Hepatocyte (in vitro differentiated cells): ENCODE measurements around the gene CYP2C19. TPM values are rescaled to one million over a fixed set of nuclear protein-coding genes. Genes with fewer than 3 reads are reported as not detected.
"Not testable (repeated sequence)": the region's sequence is repeated elsewhere in the genome, so short reads cannot be mapped to it uniquely, and the experiment has no call there.

Source experiments
- DNase-seq: peaks from one replicate; pipeline ENCODE4 v3.0.0-alpha.2; 2016; ENCODE audit warnings: low spot score
- H2AFZ ChIP-seq: fragments of 200-600 bp; sonication (generic); 2 replicates; pipeline ENCODE4 v1.6.0; 2016; ENCODE audit warnings: antibody characterized with exemption, mild to moderate bottlenecking
- H3K27ac ChIP-seq: fragments of 200-600 bp; sonication (generic); 2 replicates; pipeline ENCODE4 v1.5.1; 2016; ENCODE audit warnings: mild to moderate bottlenecking
- H3K27me3 ChIP-seq: fragments of 200-600 bp; sonication (generic); 2 replicates; pipeline ENCODE4 v1.6.1; 2016
- H3K36me3 ChIP-seq: fragments of 200-600 bp; sonication (generic); replicated peaks from 2 replicates; pipeline ENCODE4 v1.5.1; 2016; ENCODE audit warnings: low read depth; ENCODE audit not compliant: insufficient read depth
- H3K4me1 ChIP-seq: fragments of 200-600 bp; sonication (generic); 2 replicates; pipeline ENCODE4 v1.5.1; 2016; ENCODE audit warnings: mild to moderate bottlenecking, moderate library complexity; ENCODE audit not compliant: insufficient read depth
- H3K4me2 ChIP-seq: fragments of 200-600 bp; sonication (generic); 2 replicates; pipeline ENCODE4 v1.6.0; 2016
- H3K4me3 ChIP-seq: fragments of 200-600 bp; sonication (generic); 2 replicates; pipeline ENCODE4 v1.5.1; 2016; ENCODE audit warnings: mild to moderate bottlenecking
- H3K79me2 ChIP-seq: fragments of 200-600 bp; sonication (generic); 2 replicates; pipeline ENCODE4 v1.6.0; 2017; ENCODE audit warnings: mild to moderate bottlenecking
- H3K9me2 ChIP-seq: fragments of 200-600 bp; sonication (generic); replicated peaks from 2 replicates; pipeline ENCODE4 v1.6.0; 2017; ENCODE audit warnings: mild to moderate bottlenecking; ENCODE audit not compliant: insufficient read depth
- H3K9me3 ChIP-seq: fragments of 200-600 bp; sonication (generic); 2 replicates; pipeline ENCODE4 v1.5.1; 2016; ENCODE audit warnings: low read depth, mild to moderate bottlenecking
- H4K20me1 ChIP-seq: fragments of 200-600 bp; sonication (generic); 2 replicates; pipeline ENCODE4 v1.6.0; 2016; ENCODE audit warnings: mild to moderate bottlenecking; ENCODE audit not compliant: insufficient read depth, poor library complexity, severe bottlenecking
- CTCF ChIP-seq: fragments of 200-600 bp; sonication (generic); IDR thresholded peaks from 2 replicates; pipeline ENCODE4 v1.5.1; 2016; ENCODE audit warnings: antibody characterized with exemption, mild to moderate bottlenecking; ENCODE audit not compliant: poor library complexity
- EZH2 ChIP-seq: fragments of 200-600 bp; sonication (generic); IDR thresholded peaks from 2 replicates; pipeline ENCODE4 v1.6.1; 2016; ENCODE audit warnings: antibody characterized with exemption, mild to moderate bottlenecking, borderline replicate concordance
- EZH2phosphoT487 ChIP-seq: fragments of 200-600 bp; sonication (generic); IDR thresholded peaks from one replicate; pipeline ENCODE4 v1.6.1; 2018; ENCODE audit warnings: antibody characterized with exemption, mild to moderate bottlenecking, low read depth, moderate library complexity; ENCODE audit not compliant: unreplicated experiment, severe bottlenecking
- WGBS: methylation state at CpG from one replicate; pipeline ENCODE4 v1.1.6; 2016; ENCODE audit warnings: low lambda C conversion rate; ENCODE audit errors: missing lambda C conversion rate; 5-methylcytosine and 5-hydroxymethylcytosine counted together
- polyA plus RNA-seq: library from polyadenylated mRNA; unstranded; fragments of >200 nt; fragmentation: Nextera tagmentation; extraction: Ambion mirVana; gene quantifications from 2 replicates; pipeline ENCODE4 v1.2.1, GENCODE V29; 2016
- total RNA-seq: library from RNA; depleted of rRNA; stranded (reverse); fragments of >200 nt; gene quantifications from 2 replicates; pipeline ENCODE4 v1.2.3, GENCODE V29; 2014

CYP2C19 gene
- total and polyA plus RNA-seq, 2 experiments from 2014 or later = 21.3 to 44.6 TPM

DNA sequence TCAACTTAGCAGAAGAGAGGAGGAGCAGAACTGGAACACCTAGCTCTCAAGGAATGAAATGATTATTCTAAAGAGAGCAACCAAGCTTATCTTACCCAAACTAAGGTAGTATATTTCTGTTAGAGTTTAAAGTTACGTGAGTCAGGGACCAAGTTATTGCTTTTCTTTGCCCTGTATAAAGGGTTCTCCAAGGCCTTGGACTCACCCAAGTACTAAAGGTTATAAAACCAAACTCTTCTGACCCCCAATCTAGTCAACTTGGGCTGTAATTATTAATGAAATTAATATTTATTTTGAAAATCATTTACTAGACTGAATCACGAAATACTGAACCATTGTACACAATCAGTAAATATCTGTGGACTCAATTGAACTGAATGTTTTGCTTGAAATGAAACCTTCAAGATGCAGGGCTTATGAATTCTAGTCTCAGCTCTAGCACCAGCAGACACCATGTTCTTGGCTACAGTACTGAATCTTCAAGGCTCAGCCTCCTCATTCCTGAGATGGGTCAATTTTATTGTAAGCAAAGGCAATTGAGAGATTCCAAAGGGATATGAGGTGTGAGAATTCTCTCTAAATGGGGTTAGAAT, 1.8 kb upstream of the CYP2C19 start:
- H3K27ac ChIP-seq = no peak overlapping the region
- TF ChIP-seq EZH2phosphoT487 (no peak), CTCF (no peak), EZH2 (no peak)
- H3K4me2 ChIP-seq = no peak overlapping the region
- no peaks in the 10 kb centered on the region for H3K36me3 ChIP-seq
- H2AFZ ChIP-seq = no peak overlapping the region
- H3K27me3 ChIP-seq = no peaks in the 10 kb centered on the region
- no peaks in the 10 kb centered on the region for H3K9me2 ChIP-seq
- DNase-seq = no peak
- no peak overlapping the region for H3K4me3 ChIP-seq
- peaks cover 14% of the 10 kb centered on the region for H3K79me2 ChIP-seq
- H4K20me1 ChIP-seq = no peaks in the 10 kb centered on the region
- 80% methylated on average over 2 of the region's 2 CpGs for WGBS
- H3K4me1 ChIP-seq = no peaks in the 10 kb centered on the region
- no peaks in the 10 kb centered on the region for H3K9me3 ChIP-seq

DNA sequence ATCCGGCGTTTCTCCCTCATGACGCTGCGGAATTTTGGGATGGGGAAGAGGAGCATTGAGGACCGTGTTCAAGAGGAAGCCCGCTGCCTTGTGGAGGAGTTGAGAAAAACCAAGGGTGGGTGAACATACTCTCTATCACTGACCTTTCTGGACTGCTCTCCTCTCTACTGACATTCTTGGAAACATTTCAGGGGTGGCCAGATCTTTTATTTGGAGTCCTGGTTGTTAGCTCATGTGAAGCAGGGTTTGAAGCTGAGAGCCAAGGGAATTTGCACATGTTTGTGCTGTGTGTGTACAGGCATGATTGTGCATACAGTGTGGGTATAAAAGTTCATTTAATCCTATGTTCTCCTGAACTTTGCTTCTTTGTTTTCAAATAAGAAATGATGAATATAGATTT, 12.9 kb downstream of the CYP2C19 start:
- not testable (repeated sequence) for H3K9me3 ChIP-seq, H3K27ac ChIP-seq, H3K4me2 ChIP-seq, H4K20me1 ChIP-seq, H3K27me3 ChIP-seq, H3K9me2 ChIP-seq, H3K4me1 ChIP-seq, H3K36me3 ChIP-seq, H3K79me2 ChIP-seq, H3K4me3 ChIP-seq, H2AFZ ChIP-seq, DNase-seq
- WGBS = 95% methylated on average over 6 of the region's 6 CpGs

GRCh38 chr10:94777886-94778458, 15.5 kb downstream of the CYP2C19 start:
- WGBS = 53% methylated on average over 5 of the region's 5 CpGs
- no peaks in the 10 kb centered on the region for H3K9me2 ChIP-seq
- H3K27ac ChIP-seq = peak overlapping the region; percentile 82
- TF ChIP-seq EZH2phosphoT487 (no peak), CTCF (no peak), EZH2 (no peak)
- no peak overlapping the region for H3K4me3 ChIP-seq
- H4K20me1 ChIP-seq = no peaks in the 10 kb centered on the region
- no peaks in the 10 kb centered on the region for H3K9me3 ChIP-seq
- peak; percentile 31 for DNase-seq
- no peaks in the 10 kb centered on the region for H3K27me3 ChIP-seq
- H3K36me3 ChIP-seq = no peaks in the 10 kb centered on the region
- no peaks in the 10 kb centered on the region for H3K79me2 ChIP-seq
- peak overlapping the region; percentile 38 for H3K4me2 ChIP-seq
- H3K4me1 ChIP-seq = peaks cover 9% of the 10 kb centered on the region
- H2AFZ ChIP-seq = no peak overlapping the region

DNA sequence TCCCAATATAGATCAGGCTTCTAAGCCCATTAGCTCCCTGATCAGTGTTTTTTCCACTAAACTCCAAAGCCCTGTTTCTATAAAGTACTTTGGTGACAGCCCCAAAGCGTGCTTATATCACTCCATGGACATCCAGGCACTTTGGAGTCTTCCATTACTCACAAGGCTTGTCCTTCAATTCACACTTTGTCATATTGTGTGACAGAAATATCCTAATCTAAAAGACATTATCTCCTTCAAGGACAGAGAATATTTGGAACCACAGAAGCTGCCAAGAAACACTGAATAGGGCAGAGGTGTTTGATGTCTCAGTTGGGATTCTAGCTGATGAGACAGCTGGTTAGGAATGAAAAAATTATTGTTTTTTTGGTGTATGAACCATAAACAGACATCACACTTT, 18.4 kb downstream of the CYP2C19 start:
- no peaks in the 10 kb centered on the region for H3K36me3 ChIP-seq
- H3K4me3 ChIP-seq = no peak overlapping the region
- H3K4me2 ChIP-seq = no peak overlapping the region
- 87% methylated on average over 1 of the region's 1 CpG for WGBS
- H4K20me1 ChIP-seq = no peaks in the 10 kb centered on the region
- no peaks in the 10 kb centered on the region for H3K9me3 ChIP-seq
- no peak for TF ChIP-seq CTCF
- no peak for TF ChIP-seq EZH2
- TF ChIP-seq EZH2phosphoT487 = no peak
- H3K27me3 ChIP-seq = no peaks in the 10 kb centered on the region
- no peaks in the 10 kb centered on the region for H3K9me2 ChIP-seq
- no peak overlapping the region for H3K27ac ChIP-seq
- DNase-seq = no peak
- H2AFZ ChIP-seq = no peak overlapping the region
- no peaks in the 10 kb centered on the region for H3K79me2 ChIP-seq
- H3K4me1 ChIP-seq = peaks cover 9% of the 10 kb centered on the region
